ENCODE data around the gene HIGD1B. TPM values are rescaled to one million over a fixed set of nuclear protein-coding genes. Genes with fewer than 3 reads are reported as not detected.

Gene HIGD1B
- total RNA-seq, 5 donors from 2014 or later (not counting 1 experiment from before 2014, with no cell fraction given): not detected

- Mint-ChIP-seq H3K9me3 (no peaks in the 10 kb centered on the region), H3K27ac (no peak overlapping the region), H3K4me3 (no peak overlapping the region), H3K4me1 (no peaks in the 10 kb centered on the region), H3K27me3 (no peaks in the 10 kb centered on the region), H3K36me3 (peaks cover 50% of the 10 kb centered on the region)
- ChIA-PET POLR2A (no interaction called here), CTCF (interaction anchor here in 1 of 2 donors (0.5 to 0.6 kb wide), 2 partner anchors 26 to 1346 kb away, joined by 3 to 4 read pairs; no protein-coding TSS in a partner anchor)
- Histone ChIP-seq H3K27ac (ENCODE audit: low read length) (no peak overlapping the region), H3K9me3 (no peaks in the 10 kb centered on the region), H3K4me1 (ENCODE audit: control insufficient read depth in 1 of 2, extremely low read depth in 1 of 2, insufficient read depth in 2 of 2, low read length in 2 of 2) (no peaks in the 10 kb centered on the region), H3K4me3 (ENCODE audit: control insufficient read depth in 1 of 2, extremely low read depth in 1 of 2, low read length in 1 of 2) (no peak overlapping the region), H3K27me3 (replicated peaks in 1 of 2; ENCODE audit: control insufficient read depth in 2 of 2, extremely low read depth in 1 of 2, insufficient read depth in 2 of 2, low read length in 1 of 2) (no peaks in the 10 kb centered on the region), H3K36me3 (ENCODE audit: control insufficient read depth in 2 of 2, extremely low read depth in 1 of 2, insufficient read depth in 1 of 2, low read length in 1 of 2) (peaks cover 26 to 90% of the 10 kb centered on the region in 2 donors)
- DNase-seq: no peak
- ATAC-seq (replicated peaks in 1 of 4): no peak
- WGBS (ENCODE audit: insufficient coverage): 91% methylated on average over 3 of the region's 5 CpGs
These were observed 12.0 kb downstream of the HIGD1B start for GRCh38 chr17:44859701-44860100.

- H3K9me3 Mint-ChIP-seq: no peaks in the 10 kb centered on the region
- DNase-seq (no peak), ATAC-seq (replicated peaks in 1 of 4) (no peak)
- Histone ChIP-seq H3K4me3 (ENCODE audit: control insufficient read depth in 1 of 2, extremely low read depth in 1 of 2, low read length in 1 of 2) (no peak overlapping the region), H3K27me3 (replicated peaks in 1 of 2; ENCODE audit: control insufficient read depth in 2 of 2, extremely low read depth in 1 of 2, insufficient read depth in 2 of 2, low read length in 1 of 2) (no peaks in the 10 kb centered on the region), H3K27ac (ENCODE audit: low read length) (no peak overlapping the region), H3K4me1 (ENCODE audit: control insufficient read depth in 1 of 2, extremely low read depth in 1 of 2, insufficient read depth in 2 of 2, low read length in 2 of 2) (no peaks in the 10 kb centered on the region), H3K9me3 (no peaks in the 10 kb centered on the region), H3K36me3 (ENCODE audit: control insufficient read depth in 2 of 2, extremely low read depth in 1 of 2, insufficient read depth in 1 of 2, low read length in 1 of 2) (peaks cover 17 to 71% of the 10 kb centered on the region in 2 donors)
- H3K36me3 Mint-ChIP-seq: peaks cover 40% of the 10 kb centered on the region
- no peaks in the 10 kb centered on the region for H3K4me1 Mint-ChIP-seq
- H3K27me3 Mint-ChIP-seq: no peaks in the 10 kb centered on the region
- ChIA-PET POLR2A (no interaction called here), CTCF (interaction anchor here (0.8 to 1.1 kb wide), 3 partner anchors 14 to 87 kb away, joined by 3 read pairs; no protein-coding TSS in a partner anchor)
- no peak overlapping the region for H3K27ac Mint-ChIP-seq
- 94% methylated on average over 9 of the region's 9 CpGs for WGBS (ENCODE audit: insufficient coverage)
- H3K4me3 Mint-ChIP-seq: no peak overlapping the region
These were observed 14.7 kb downstream of the HIGD1B start for GRCh38 chr17:44862278-44862914.

GRCh38 chr17:44863061-44863918 is 15.6 kb downstream of the HIGD1B start:
- DNase-seq (no peak), ATAC-seq (replicated peaks in 1 of 4) (no peak)
- Mint-ChIP-seq H3K27ac (no peak overlapping the region), H3K4me3 (no peak overlapping the region), H3K36me3 (peaks cover 44% of the 10 kb centered on the region), H3K4me1 (no peaks in the 10 kb centered on the region), H3K27me3 (no peaks in the 10 kb centered on the region), H3K9me3 (no peaks in the 10 kb centered on the region)
- H3K36me3 ChIP-seq (ENCODE audit: control insufficient read depth in 2 of 2, extremely low read depth in 1 of 2, insufficient read depth in 1 of 2, low read length in 1 of 2): peaks cover 17 to 72% of the 10 kb centered on the region in 2 donors
- no peak overlapping the region for H3K4me3 ChIP-seq (ENCODE audit: control insufficient read depth in 1 of 2, extremely low read depth in 1 of 2, low read length in 1 of 2)
- POLR2A ChIA-PET: no interaction called here
- H3K27ac ChIP-seq (ENCODE audit: low read length): no peak overlapping the region
- H3K9me3 ChIP-seq: no peaks in the 10 kb centered on the region
- H3K27me3 ChIP-seq (replicated peaks in 1 of 2; ENCODE audit: control insufficient read depth in 2 of 2, extremely low read depth in 1 of 2, insufficient read depth in 2 of 2, low read length in 1 of 2): no peaks in the 10 kb centered on the region
- 93% methylated on average over 2 of the region's 12 CpGs for WGBS (ENCODE audit: insufficient coverage)
- CTCF ChIA-PET: interaction anchor here (0.6 to 1.1 kb wide), 3 partner anchors 13 to 183 kb away, joined by 3 read pairs; no protein-coding TSS in a partner anchor
- no peaks in the 10 kb centered on the region for H3K4me1 ChIP-seq (ENCODE audit: control insufficient read depth in 1 of 2, extremely low read depth in 1 of 2, insufficient read depth in 2 of 2, low read length in 2 of 2)

GRCh38 chr17:44864831-44865230 is 17.1 kb downstream of the HIGD1B start:
- ChIA-PET CTCF (interaction anchor here (0.6 to 1.2 kb wide), 6 partner anchors 37 to 160 kb away, joined by 3 to 9 read pairs (median 4); no protein-coding TSS in a partner anchor), POLR2A (no interaction called here)
- H3K4me3 Mint-ChIP-seq: no peak overlapping the region
- no peaks in the 10 kb centered on the region for H3K9me3 Mint-ChIP-seq
- Histone ChIP-seq H3K27me3 (replicated peaks in 1 of 2; ENCODE audit: control insufficient read depth in 2 of 2, extremely low read depth in 1 of 2, insufficient read depth in 2 of 2, low read length in 1 of 2) (no peaks in the 10 kb centered on the region), H3K9me3 (no peaks in the 10 kb centered on the region), H3K27ac (ENCODE audit: low read length) (no peak overlapping the region), H3K36me3 (ENCODE audit: control insufficient read depth in 2 of 2, extremely low read depth in 1 of 2, insufficient read depth in 1 of 2, low read length in 1 of 2) (peaks cover 25 to 71% of the 10 kb centered on the region in 2 donors), H3K4me3 (ENCODE audit: control insufficient read depth in 1 of 2, extremely low read depth in 1 of 2, low read length in 1 of 2) (no peak overlapping the region), H3K4me1 (ENCODE audit: control insufficient read depth in 1 of 2, extremely low read depth in 1 of 2, insufficient read depth in 2 of 2, low read length in 2 of 2) (no peaks in the 10 kb centered on the region)
- no peak overlapping the region for H3K27ac Mint-ChIP-seq
- DNase-seq: no peak
- no peaks in the 10 kb centered on the region for H3K4me1 Mint-ChIP-seq
- H3K36me3 Mint-ChIP-seq: peaks cover 47% of the 10 kb centered on the region
- peak in 2 of 4 experiments; percentile 20 to 43 for ATAC-seq (replicated peaks in 1 of 4)
- H3K27me3 Mint-ChIP-seq: no peaks in the 10 kb centered on the region
- WGBS (ENCODE audit: insufficient coverage): 73% methylated on average over 8 of the region's 10 CpGs

GRCh38 chr17:44865231-44865660 is 17.6 kb downstream of the HIGD1B start:
- no CpG with 5 or more reads among the region's 1 CpG for WGBS (ENCODE audit: insufficient coverage)
- DNase-seq (peak; percentile 29 to 87 (median 60)), ATAC-seq (replicated peaks in 1 of 4) (peak; percentile 69 to 82 (median 72))
- Histone ChIP-seq H3K36me3 (ENCODE audit: control insufficient read depth in 2 of 2, extremely low read depth in 1 of 2, insufficient read depth in 1 of 2, low read length in 1 of 2) (peaks cover 21 to 71% of the 10 kb centered on the region in 2 donors), H3K9me3 (no peaks in the 10 kb centered on the region), H3K27ac (ENCODE audit: low read length) (no peak overlapping the region), H3K4me1 (ENCODE audit: control insufficient read depth in 1 of 2, extremely low read depth in 1 of 2, insufficient read depth in 2 of 2, low read length in 2 of 2) (no peaks in the 10 kb centered on the region), H3K4me3 (ENCODE audit: control insufficient read depth in 1 of 2, extremely low read depth in 1 of 2, low read length in 1 of 2) (no peak overlapping the region), H3K27me3 (replicated peaks in 1 of 2; ENCODE audit: control insufficient read depth in 2 of 2, extremely low read depth in 1 of 2, insufficient read depth in 2 of 2, low read length in 1 of 2) (no peaks in the 10 kb centered on the region)
- no peaks in the 10 kb centered on the region for H3K4me1 Mint-ChIP-seq
- H3K27ac Mint-ChIP-seq: no peak overlapping the region
- no peaks in the 10 kb centered on the region for H3K27me3 Mint-ChIP-seq
- H3K9me3 Mint-ChIP-seq: no peaks in the 10 kb centered on the region
- ChIA-PET CTCF (interaction anchor here (0.6 to 1.2 kb wide), 5 partner anchors 36 to 159 kb away, joined by 3 to 9 read pairs (median 4); no protein-coding TSS in a partner anchor), POLR2A (no interaction called here)
- no peak overlapping the region for H3K4me3 Mint-ChIP-seq
- H3K36me3 Mint-ChIP-seq: peaks cover 49% of the 10 kb centered on the region

DNA sequence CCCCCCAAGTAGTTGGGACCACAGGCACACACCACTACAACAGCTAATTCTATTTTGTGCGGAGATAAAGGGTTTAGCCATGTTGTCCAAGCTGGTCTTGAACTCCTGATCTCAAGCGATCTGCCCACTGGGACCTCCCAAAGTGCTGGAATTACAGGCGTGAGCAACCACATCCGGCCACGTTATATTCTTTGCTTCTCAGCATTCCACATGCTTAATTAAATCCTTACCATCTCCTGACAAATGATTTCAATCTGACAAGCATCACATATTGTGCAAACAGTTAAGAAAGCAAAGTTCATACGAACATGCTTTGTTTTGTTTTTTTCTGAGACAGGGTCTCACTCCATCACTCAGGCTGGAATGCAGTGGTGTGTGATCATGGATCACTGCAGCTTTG is 18.2 kb downstream of the HIGD1B start:
- Mint-ChIP-seq H3K27me3 (no peaks in the 10 kb centered on the region), H3K4me3 (no peak overlapping the region), H3K36me3 (peaks cover 49% of the 10 kb centered on the region), H3K9me3 (no peaks in the 10 kb centered on the region), H3K27ac (no peak overlapping the region), H3K4me1 (no peaks in the 10 kb centered on the region)
- 98% methylated on average over 5 of the region's 6 CpGs for WGBS (ENCODE audit: insufficient coverage)
- Histone ChIP-seq H3K4me3 (ENCODE audit: control insufficient read depth in 1 of 2, extremely low read depth in 1 of 2, low read length in 1 of 2) (no peak overlapping the region), H3K9me3 (no peaks in the 10 kb centered on the region), H3K27ac (ENCODE audit: low read length) (no peak overlapping the region), H3K36me3 (ENCODE audit: control insufficient read depth in 2 of 2, extremely low read depth in 1 of 2, insufficient read depth in 1 of 2, low read length in 1 of 2) (peaks cover 19 to 68% of the 10 kb centered on the region in 2 donors), H3K27me3 (replicated peaks in 1 of 2; ENCODE audit: control insufficient read depth in 2 of 2, extremely low read depth in 1 of 2, insufficient read depth in 2 of 2, low read length in 1 of 2) (no peaks in the 10 kb centered on the region), H3K4me1 (ENCODE audit: control insufficient read depth in 1 of 2, extremely low read depth in 1 of 2, insufficient read depth in 2 of 2, low read length in 2 of 2) (no peaks in the 10 kb centered on the region)
- CTCF ChIA-PET: interaction anchor here (0.8 to 2.9 kb wide), 2 partner anchors 88 to 91 kb away, joined by 4 to 10 read pairs; no protein-coding TSS in a partner anchor
- DNase-seq: no peak
- POLR2A ChIA-PET: no interaction called here
- no peak for ATAC-seq (replicated peaks in 1 of 4)
